ENCODE results near the gene CNTRL.

DNA sequence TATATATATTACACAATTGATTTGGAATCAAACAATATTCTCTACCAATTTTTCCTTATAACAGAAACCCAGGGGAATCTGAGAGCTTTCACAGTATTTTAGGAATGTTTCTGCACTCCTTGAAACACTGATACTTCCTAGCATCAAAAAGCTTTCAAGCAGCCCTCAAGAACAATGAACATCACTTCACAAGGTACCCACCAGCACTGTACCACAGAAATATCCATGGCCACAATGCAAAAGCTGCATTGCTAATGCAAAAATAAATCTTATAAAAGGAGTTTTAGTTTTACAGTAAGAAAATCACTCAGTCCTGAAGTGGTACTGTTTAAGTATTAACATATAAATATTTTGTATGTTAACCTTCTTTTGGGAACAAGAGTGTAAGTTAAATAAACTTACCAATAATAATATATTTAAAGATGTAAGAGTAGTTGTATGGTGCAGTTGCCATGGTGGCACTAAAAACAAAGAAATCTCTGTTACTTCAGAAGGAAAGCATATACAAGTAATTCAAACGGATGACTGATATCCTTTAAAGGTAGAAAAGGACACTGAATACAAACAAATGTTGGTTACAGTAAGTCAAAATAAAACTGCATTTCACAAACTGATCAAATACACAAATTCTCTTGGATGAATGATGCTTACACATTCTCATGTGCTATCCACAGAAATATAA lies 118.3 kb downstream of the CNTRL start:
- TF ChIP-seq EP300 (IDR thresholded peaks at IDR 0.05; ENCODE audit: borderline replicate concordance) (no peak), TAF1 (IDR thresholded peaks at IDR 0.05; ENCODE audit: low read depth) (no peak), CEBPB (IDR thresholded peaks at IDR 0.05) (no peak), TEAD4 (IDR thresholded peaks at IDR 0.05) (no peak), TCF12 (IDR thresholded peaks at IDR 0.05; ENCODE audit: low read depth) (no peak), CREB1 (IDR thresholded peaks at IDR 0.05; ENCODE audit: low read depth) (no peak), ZBTB7A (IDR thresholded peaks at IDR 0.05; ENCODE audit: low read depth) (no peak)
- TF ChIP-seq, protein P1, sequence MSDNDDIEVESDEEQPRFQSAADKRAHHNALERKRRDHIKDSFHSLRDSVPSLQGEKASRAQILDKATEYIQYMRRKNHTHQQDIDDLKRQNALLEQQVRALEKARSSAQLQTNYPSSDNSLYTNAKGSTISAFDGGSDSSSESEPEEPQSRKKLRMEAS (IDR thresholded peaks at IDR 0.05): no peak
- TF ChIP-seq, protein P2, sequence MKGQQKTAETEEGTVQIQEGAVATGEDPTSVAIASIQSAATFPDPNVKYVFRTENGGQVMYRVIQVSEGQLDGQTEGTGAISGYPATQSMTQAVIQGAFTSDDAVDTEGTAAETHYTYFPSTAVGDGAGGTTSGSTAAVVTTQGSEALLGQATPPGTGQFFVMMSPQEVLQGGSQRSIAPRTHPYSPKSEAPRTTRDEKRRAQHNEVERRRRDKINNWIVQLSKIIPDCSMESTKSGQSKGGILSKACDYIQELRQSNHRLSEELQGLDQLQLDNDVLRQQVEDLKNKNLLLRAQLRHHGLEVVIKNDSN (IDR thresholded peaks at IDR 0.05): no peak

Measured in Ishikawa (cell line).